ENCODE measurements around the gene MAPK4.

GRCh38 chr18:50562686-50563085, 2.8 kb downstream of the MAPK4 start:
- TF ChIP-seq POLR2A (IDR thresholded peaks at IDR 0.05; ENCODE audit: low read depth, low read length) (no peak), CTCF (conservative IDR thresholded peaks at IDR 0.05; ENCODE audit: low read depth, low read length) (no peak), RFX5 (IDR thresholded peaks at IDR 0.05; ENCODE audit: low read depth, low read length) (no peak), RAD21 (IDR thresholded peaks at IDR 0.05; ENCODE audit: low read length) (no peak), MXI1 (IDR thresholded peaks at IDR 0.05; ENCODE audit: borderline replicate concordance, low read depth, low read length) (no peak), USF2 (IDR thresholded peaks at IDR 0.05; ENCODE audit: low read depth, low read length) (no peak), SMC3 (IDR thresholded peaks at IDR 0.05; ENCODE audit: low read depth, low read length) (no peak), BHLHE40 (IDR thresholded peaks at IDR 0.05; ENCODE audit: low read depth, low read length) (no peak), CEBPB (IDR thresholded peaks at IDR 0.05; ENCODE audit: low read depth, low read length) (no peak), CHD1 (IDR thresholded peaks at IDR 0.05; ENCODE audit: low read depth, low read length) (no peak), NFE2L2 (IDR thresholded peaks at IDR 0.05; ENCODE audit: low read depth, low read length) (no peak), RCOR1 (IDR thresholded peaks at IDR 0.05; ENCODE audit: insufficient replicate concordance, low read length) (no peak), MAFK (IDR thresholded peaks at IDR 0.05; ENCODE audit: low read depth, low read length) (no peak)
